HEK293 (cell line): ENCODE data around the gene SIGLEC6.

Source experiments
- CTCF ChIA-PET: fragments of 350-600 bp; formaldehyde crosslinking; extraction: SDS; loops from one replicate; lab custom pipeline; 2021; ENCODE audit warnings: antibody characterized with exemption; lab: Yijun Ruan, JAX
- POLR2A ChIA-PET: fragments of 300-600 bp; formaldehyde crosslinking; extraction: SDS; loops from one replicate; lab custom pipeline; 2020; ENCODE audit warnings: antibody characterized with exemption, inconsistent platforms; lab: Yijun Ruan, JAX
- H3K27ac ChIP-seq: fragments of 200-500 bp; sonication (Bioruptor generic); 2 replicates; pipeline ENCODE4 v1.5.1; 2014; ENCODE audit warnings: low read depth, low read length, control low read depth, inconsistent platforms; ENCODE audit errors: extremely low read depth
- H3K36me3 ChIP-seq, 2 experiments: fragments of 200-500 bp in 1 of 2; sonication (Bioruptor generic) in 1 of 2; 1 replicate in 1 of 2; 2 replicates in 1 of 2; pipeline ENCODE4 v1.5.1; 2014 to 2017; ENCODE audit warnings: inconsistent platforms in 2 of 2, low read length in 2 of 2; ENCODE audit not compliant: control insufficient read depth in 2 of 2, insufficient read depth in 1 of 2
- H3K4me1 ChIP-seq: fragments of 200-500 bp; sonication (Bioruptor generic); 2 replicates; pipeline ENCODE4 v1.5.1; 2014; ENCODE audit warnings: mild to moderate bottlenecking, low read length, inconsistent platforms; ENCODE audit not compliant: control insufficient read depth, insufficient read depth
- H3K4me3 ChIP-seq: 2 replicates; pipeline ENCODE4 v1.5.1; 2011; ENCODE audit warnings: low read depth, mild to moderate bottlenecking, control low read depth, low read length, moderate library complexity
- H3K9me3 ChIP-seq: fragments of 200-500 bp; sonication (Bioruptor generic); 2 replicates; pipeline ENCODE4 v1.5.1; 2014; ENCODE audit warnings: low read depth, low read length, inconsistent platforms; ENCODE audit not compliant: control insufficient read depth, insufficient read depth
- GFI1B ChIP-seq: fragments of 450-650 bp; formaldehyde crosslinking; IDR thresholded peaks from 2 replicates; pipeline ENCODE4 v1.5.1; 2016; ENCODE audit warnings: missing biosample characterization, missing genetic modification characterization
- GLIS1 ChIP-seq: fragments of 450-650 bp; formaldehyde crosslinking; IDR thresholded peaks from 2 replicates; pipeline ENCODE4 v1.5.1; 2016; ENCODE audit warnings: missing biosample characterization, missing genetic modification characterization
- HOXD13 ChIP-seq: sonication (generic); formaldehyde crosslinking; IDR thresholded peaks from 2 replicates; pipeline ENCODE4 v1.8.0; 2022; ENCODE audit warnings: missing genetic modification reagents, borderline replicate concordance
- KLF9 ChIP-seq: fragments of 450-650 bp; formaldehyde crosslinking; IDR thresholded peaks from 2 replicates; pipeline ENCODE4 v1.5.1; 2016; ENCODE audit warnings: missing biosample characterization, missing genetic modification characterization, low read depth
- SP7 ChIP-seq: fragments of 450-650 bp; formaldehyde crosslinking; IDR thresholded peaks from 2 replicates; pipeline ENCODE4 v1.5.1; 2016; ENCODE audit warnings: missing biosample characterization, missing genetic modification characterization
- ZBTB11 ChIP-seq: fragments of 450-650 bp; formaldehyde crosslinking; conservative IDR thresholded peaks from 2 replicates; pipeline ENCODE4 v1.5.1; 2016; ENCODE audit warnings: low read depth, missing biosample characterization, missing genetic modification characterization
- ZEB2 ChIP-seq: fragments of 450-650 bp; formaldehyde crosslinking; IDR thresholded peaks from 2 replicates; pipeline ENCODE4 v1.5.1; 2016; ENCODE audit warnings: missing biosample characterization, missing genetic modification characterization
- ZNF121 ChIP-seq: fragments of 450-650 bp; formaldehyde crosslinking; IDR thresholded peaks from 2 replicates; pipeline ENCODE4 v1.5.1; 2016; ENCODE audit warnings: missing biosample characterization, missing genetic modification characterization
- ZNF138 ChIP-seq: fragments of 450-650 bp; formaldehyde crosslinking; IDR thresholded peaks from 2 replicates; pipeline ENCODE4 v1.5.1; 2016; ENCODE audit warnings: missing biosample characterization, missing genetic modification characterization, borderline replicate concordance
- ZNF146 ChIP-seq: fragments of 450-650 bp; formaldehyde crosslinking; IDR thresholded peaks from 2 replicates; pipeline ENCODE4 v1.5.1; 2016; ENCODE audit warnings: missing biosample characterization, missing genetic modification characterization
- ZNF174 ChIP-seq: fragments of 450-650 bp; formaldehyde crosslinking; IDR thresholded peaks from 2 replicates; pipeline ENCODE4 v1.5.0; 2017; ENCODE audit warnings: missing biosample characterization, mild to moderate bottlenecking, missing genetic modification characterization
- ZNF2 ChIP-seq: fragments of 450-650 bp; formaldehyde crosslinking; IDR thresholded peaks from 2 replicates; pipeline ENCODE4 v1.5.1; 2016; ENCODE audit warnings: missing biosample characterization, missing genetic modification characterization
- ZNF24 ChIP-seq: fragments of 450-650 bp; formaldehyde crosslinking; IDR thresholded peaks from 2 replicates; pipeline ENCODE4 v1.5.1; 2016; ENCODE audit warnings: missing biosample characterization, missing genetic modification characterization
- ZNF433 ChIP-seq: fragments of 450-650 bp; formaldehyde crosslinking; IDR thresholded peaks from 2 replicates; pipeline ENCODE4 v1.5.1; 2016; ENCODE audit warnings: missing biosample characterization, missing genetic modification characterization, low read depth
- ZNF501 ChIP-seq: fragments of 450-650 bp; formaldehyde crosslinking; IDR thresholded peaks from 2 replicates; pipeline ENCODE4 v1.5.1; 2016; ENCODE audit warnings: missing biosample characterization, missing genetic modification characterization
- ZNF521 ChIP-seq: fragments of 450-650 bp; formaldehyde crosslinking; IDR thresholded peaks from 2 replicates; pipeline ENCODE4 v1.5.1; 2017; ENCODE audit warnings: missing biosample characterization, mild to moderate bottlenecking, missing genetic modification characterization
- ZNF624 ChIP-seq: fragments of 450-650 bp; formaldehyde crosslinking; IDR thresholded peaks from 2 replicates; pipeline ENCODE4 v1.5.1; 2017; ENCODE audit warnings: missing biosample characterization, missing genetic modification characterization
- ZNF629 ChIP-seq: fragments of 450-650 bp; formaldehyde crosslinking; IDR thresholded peaks from 2 replicates; pipeline ENCODE4 v1.5.1; 2017; ENCODE audit warnings: missing biosample characterization, missing genetic modification characterization
- ZNF658 ChIP-seq: fragments of 450-650 bp; formaldehyde crosslinking; IDR thresholded peaks from 2 replicates; pipeline ENCODE4; 2016; ENCODE audit warnings: missing biosample characterization, missing genetic modification characterization
- ZNF792 ChIP-seq: fragments of 450-650 bp; formaldehyde crosslinking; IDR thresholded peaks from 2 replicates; pipeline ENCODE4 v1.5.1; 2016; ENCODE audit warnings: missing biosample characterization, missing genetic modification characterization
- ZSCAN23 ChIP-seq: fragments of 450-650 bp; formaldehyde crosslinking; IDR thresholded peaks from 2 replicates; pipeline ENCODE4 v1.5.1; 2016; ENCODE audit warnings: missing biosample characterization, missing genetic modification characterization
- ZXDB ChIP-seq: fragments of 450-650 bp; formaldehyde crosslinking; IDR thresholded peaks from 2 replicates; pipeline ENCODE4 v1.5.1; 2016; ENCODE audit warnings: missing biosample characterization, missing genetic modification characterization
- TF ChIP-seq, protein P1 (sequence below): fragments of 450-650 bp; formaldehyde crosslinking; IDR thresholded peaks from 2 replicates; pipeline ENCODE4 v1.5.1; 2016; ENCODE audit warnings: missing biosample characterization, missing genetic modification characterization
- TF ChIP-seq, protein P2 (sequence below): fragments of 450-650 bp; formaldehyde crosslinking; IDR thresholded peaks from 2 replicates; pipeline ENCODE4 v1.5.1; 2017; ENCODE audit warnings: missing biosample characterization, missing genetic modification characterization

SIGLEC6 gene

GRCh38 chr19:51565583-51565982 is 34.1 kb upstream of the SIGLEC6 start:
- H3K36me3 ChIP-seq = no peaks in the 10 kb centered on the region
- no peak for TF ChIP-seq ZXDB (tag by site-specific recombination)
- TF ChIP-seq ZNF121 (tag by site-specific recombination) = no peak
- no peak for TF ChIP-seq ZNF146 (tag by site-specific recombination)
- no peak for TF ChIP-seq ZNF174 (tag by site-specific recombination)
- TF ChIP-seq ZNF792 (tag by site-specific recombination) = no peak
- no peak for TF ChIP-seq ZEB2 (tag by site-specific recombination)
- no peak for TF ChIP-seq HOXD13 (CRISPR knock-in tag)
- no peak for TF ChIP-seq ZSCAN23 (tag by site-specific recombination)
- TF ChIP-seq ZNF2 (tag by site-specific recombination) = no peak
- TF ChIP-seq, all 188 proteins: peak for 0
- Histone ChIP-seq H3K4me3 (no peak overlapping the region), H3K27ac (no peak overlapping the region), H3K4me1 (no peaks in the 10 kb centered on the region), H3K9me3 (no peaks in the 10 kb centered on the region)
- CTCF ChIA-PET = interaction anchor here (0.6 to 0.7 kb wide), 2 partner anchors 50 to 84 kb away, joined by 3 to 7 read pairs; no protein-coding TSS in a partner anchor
- POLR2A ChIA-PET = no interaction called here

- Histone ChIP-seq H3K4me3 (no peak overlapping the region), H3K36me3 (no peaks in the 10 kb centered on the region), H3K4me1 (no peaks in the 10 kb centered on the region), H3K27ac (no peak overlapping the region), H3K9me3 (no peaks in the 10 kb centered on the region)
- POLR2A ChIA-PET = no interaction called here
- TF ChIP-seq ZNF624 (tag by site-specific recombination) (no peak), HOXD13 (CRISPR knock-in tag) (no peak), ZNF501 (no peak)
- TF ChIP-seq, protein P1, sequence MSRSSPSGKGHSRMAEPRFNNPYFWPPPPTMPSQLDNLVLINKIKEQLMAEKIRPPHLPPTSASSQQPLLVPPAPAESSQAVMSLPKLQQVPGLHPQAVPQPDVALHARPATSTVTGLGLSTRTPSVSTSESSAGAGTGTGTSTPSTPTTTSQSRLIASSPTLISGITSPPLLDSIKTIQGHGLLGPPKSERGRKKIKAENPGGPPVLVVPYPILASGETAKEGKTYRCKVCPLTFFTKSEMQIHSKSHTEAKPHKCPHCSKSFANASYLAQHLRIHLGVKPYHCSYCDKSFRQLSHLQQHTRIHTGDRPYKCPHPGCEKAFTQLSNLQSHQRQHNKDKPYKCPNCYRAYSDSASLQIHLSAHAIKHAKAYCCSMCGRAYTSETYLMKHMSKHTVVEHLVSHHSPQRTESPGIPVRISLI (tag by site-specific recombination) = no peak
- CTCF ChIA-PET = no interaction called here
Observed at GRCh38 chr19:51564791-51565190, 33.3 kb upstream of the SIGLEC6 start.

GRCh38 chr19:51560339-51560738 is 28.9 kb upstream of the SIGLEC6 start:
- CTCF ChIA-PET = no interaction called here
- no peak overlapping the region for H3K27ac ChIP-seq
- H3K4me1 ChIP-seq = no peaks in the 10 kb centered on the region
- H3K4me3 ChIP-seq = no peak overlapping the region
- H3K9me3 ChIP-seq = no peaks in the 10 kb centered on the region
- POLR2A ChIA-PET = no interaction called here
- H3K36me3 ChIP-seq = no peaks in the 10 kb centered on the region
- TF ChIP-seq GFI1B (tag by site-specific recombination) = no peak
- no peak for TF ChIP-seq ZNF138 (tag by site-specific recombination)
- no peak for TF ChIP-seq ZNF433 (tag by site-specific recombination)
- no peak for TF ChIP-seq ZNF629
- no peak for TF ChIP-seq ZNF24
- no peak for TF ChIP-seq ZNF658 (tag by site-specific recombination)
- TF ChIP-seq KLF9 (tag by site-specific recombination) = no peak
- TF ChIP-seq SP7 (tag by site-specific recombination) = no peak
- no peak for TF ChIP-seq ZNF521 (tag by site-specific recombination)
- TF ChIP-seq, protein P2, sequence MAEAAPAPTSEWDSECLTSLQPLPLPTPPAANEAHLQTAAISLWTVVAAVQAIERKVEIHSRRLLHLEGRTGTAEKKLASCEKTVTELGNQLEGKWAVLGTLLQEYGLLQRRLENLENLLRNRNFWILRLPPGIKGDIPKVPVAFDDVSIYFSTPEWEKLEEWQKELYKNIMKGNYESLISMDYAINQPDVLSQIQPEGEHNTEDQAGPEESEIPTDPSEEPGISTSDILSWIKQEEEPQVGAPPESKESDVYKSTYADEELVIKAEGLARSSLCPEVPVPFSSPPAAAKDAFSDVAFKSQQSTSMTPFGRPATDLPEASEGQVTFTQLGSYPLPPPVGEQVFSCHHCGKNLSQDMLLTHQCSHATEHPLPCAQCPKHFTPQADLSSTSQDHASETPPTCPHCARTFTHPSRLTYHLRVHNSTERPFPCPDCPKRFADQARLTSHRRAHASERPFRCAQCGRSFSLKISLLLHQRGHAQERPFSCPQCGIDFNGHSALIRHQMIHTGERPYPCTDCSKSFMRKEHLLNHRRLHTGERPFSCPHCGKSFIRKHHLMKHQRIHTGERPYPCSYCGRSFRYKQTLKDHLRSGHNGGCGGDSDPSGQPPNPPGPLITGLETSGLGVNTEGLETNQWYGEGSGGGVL (tag by site-specific recombination) = no peak
- TF ChIP-seq GLIS1 (tag by site-specific recombination) = no peak
- TF ChIP-seq ZBTB11 (tag by site-specific recombination) = no peak
